ENCODE results near the gene PRKAA2.
A peak's percentile ranks its signal among the peaks of the same experiment; 100 is the strongest.

Gene PRKAA2

GRCh38 chr1:56654126-56654923, 9.2 kb downstream of the PRKAA2 start:
- no peak for DNase-seq (ENCODE audit: low spot score)

DNA sequence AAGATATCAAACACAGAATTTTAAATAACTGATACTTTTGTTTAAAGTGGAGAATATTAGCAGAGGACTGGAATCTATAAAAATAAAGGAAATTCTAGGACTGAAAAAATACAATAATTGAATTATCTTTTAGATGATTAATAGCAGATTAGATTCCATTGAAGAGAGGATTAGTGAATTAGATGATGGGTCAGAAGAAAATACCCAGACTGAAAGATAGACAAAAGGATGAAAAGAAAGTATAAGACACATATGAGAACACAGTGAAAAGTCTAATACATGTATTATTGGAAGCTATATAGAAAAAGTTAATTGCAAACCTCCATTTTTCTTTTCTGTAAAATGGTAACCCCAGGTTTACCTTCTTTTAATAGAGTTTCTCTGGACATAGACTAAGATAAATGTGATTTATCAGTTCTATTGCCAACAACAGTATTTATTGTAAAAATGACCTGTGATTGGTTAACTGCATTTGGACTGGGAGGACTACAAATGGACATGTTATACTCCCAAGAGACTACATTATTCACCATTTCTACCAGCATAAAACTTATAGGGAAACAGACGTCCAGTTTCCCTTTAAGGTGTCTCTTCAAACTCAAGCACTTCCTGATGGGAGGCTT, 11.0 kb downstream of the PRKAA2 start:
- DNase-seq (ENCODE audit: low spot score), result no peak

DNA sequence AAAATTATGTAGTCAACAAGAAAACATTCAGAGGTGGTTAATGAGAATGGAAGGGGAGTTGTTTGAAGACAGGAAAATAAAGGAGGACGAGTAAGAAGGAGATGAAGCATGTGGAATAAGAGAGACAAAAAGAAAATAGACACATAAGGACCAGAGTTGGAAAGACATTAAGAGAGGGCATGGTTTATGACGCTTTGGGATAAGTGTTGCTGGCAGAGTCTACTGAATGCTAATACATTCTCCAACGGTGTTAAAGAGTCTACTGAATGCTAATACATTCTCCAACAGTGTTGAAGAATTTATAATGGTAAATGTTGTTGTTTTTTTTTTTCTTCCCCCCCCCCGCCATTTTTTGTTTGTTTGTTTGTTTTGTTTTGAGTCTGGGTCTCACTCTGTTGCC, 13.1 kb downstream of the PRKAA2 start:
- DNase-seq (ENCODE audit: low spot score), result no peak

DNA sequence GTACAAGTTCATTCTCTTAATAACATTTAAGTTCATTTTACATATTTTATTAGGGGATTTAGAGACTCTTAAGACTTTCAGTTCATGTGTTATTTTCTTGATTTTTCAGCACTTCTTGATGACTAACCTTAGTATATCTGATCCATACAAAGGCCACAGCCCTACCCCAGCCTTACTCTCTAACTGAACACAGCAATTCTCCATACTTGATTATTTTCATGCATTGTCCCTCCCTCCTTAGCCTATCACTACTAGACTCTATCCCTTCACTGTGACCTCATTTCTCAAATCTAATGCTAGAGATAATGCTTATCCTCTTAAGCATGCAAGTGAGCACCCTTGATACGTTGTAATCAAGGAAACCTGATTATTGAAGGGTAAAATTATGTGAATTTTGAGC, 15.2 kb downstream of the PRKAA2 start:
- no peak for DNase-seq (ENCODE audit: low spot score)

DNA sequence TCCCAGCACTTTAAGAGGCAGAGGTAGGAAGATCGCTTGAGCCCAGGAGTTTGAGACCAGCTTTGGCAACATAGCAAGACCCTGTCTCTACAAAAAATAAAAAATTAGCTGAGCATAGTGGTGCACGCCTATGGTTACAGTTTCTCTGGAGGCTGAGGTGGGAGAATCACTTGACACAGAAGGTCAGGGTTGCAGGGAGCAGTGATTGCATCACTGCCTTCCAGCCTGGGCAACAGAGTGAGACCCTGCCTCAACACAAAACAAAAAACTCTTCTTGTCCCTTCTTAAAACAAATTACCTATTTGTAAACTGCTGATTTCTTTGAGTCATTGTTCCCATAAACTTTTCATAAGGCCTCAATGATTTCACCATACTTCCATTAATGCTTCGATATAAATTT, 18.7 kb downstream of the PRKAA2 start:
- no peak for DNase-seq (ENCODE audit: low spot score)

- DNase-seq (ENCODE audit: low spot score), result no peak
These were observed 20.3 kb downstream of the PRKAA2 start for GRCh38 chr1:56665384-56665783.

DNA sequence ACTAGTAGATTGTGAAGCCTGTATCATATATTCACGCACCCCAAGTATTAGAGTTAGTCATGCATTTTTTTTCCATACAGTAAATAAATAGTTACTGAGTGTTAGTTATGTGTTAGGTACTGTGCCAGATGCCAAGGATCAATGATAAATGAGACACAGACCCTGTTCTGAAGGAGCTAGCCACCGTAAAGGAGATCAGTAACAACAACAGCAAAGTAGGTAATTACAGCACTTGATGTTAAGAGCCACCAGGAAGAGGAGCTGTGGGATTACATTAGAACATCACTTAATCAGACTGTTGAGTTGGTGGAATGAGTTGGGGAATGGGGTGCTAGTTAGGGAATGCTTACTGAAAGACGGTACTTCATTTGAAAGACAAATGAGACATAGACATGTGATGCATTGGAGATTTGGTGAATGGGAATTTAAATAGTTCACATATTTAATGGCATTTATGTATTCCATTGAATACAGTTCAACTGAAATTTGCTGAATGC, 21.0 kb downstream of the PRKAA2 start:
- no peak for DNase-seq (ENCODE audit: low spot score)

GRCh38 chr1:56670350-56670749, 25.2 kb downstream of the PRKAA2 start:
- DNase-seq (ENCODE audit: low spot score), result no peak

GRCh38 chr1:56671085-56671484, 26.0 kb downstream of the PRKAA2 start:
- DNase-seq (ENCODE audit: low spot score), result no peak

DNA sequence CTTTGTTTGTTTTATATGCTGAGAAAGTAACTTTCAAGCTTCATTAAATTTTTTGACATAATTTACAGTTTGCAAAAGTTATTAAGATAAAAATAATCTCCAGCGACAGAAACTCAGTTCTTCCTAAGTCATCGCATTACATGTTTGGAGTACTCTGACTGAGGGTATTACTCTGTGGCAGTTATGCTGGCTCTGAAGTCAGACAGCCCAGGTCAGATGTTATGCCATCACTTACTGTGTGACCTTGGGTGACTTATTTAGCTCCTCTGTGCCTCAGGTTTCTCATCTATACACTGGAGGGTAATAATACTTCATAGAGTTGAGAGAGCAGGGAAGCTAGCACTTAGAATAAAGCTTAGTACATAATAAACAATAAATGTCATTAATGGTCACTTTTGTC, 26.4 kb downstream of the PRKAA2 start:
- DNase-seq (ENCODE audit: low spot score), result no peak

GRCh38 chr1:56672579-56672978, 27.5 kb downstream of the PRKAA2 start:
- no peak for DNase-seq (ENCODE audit: low spot score)

DNA sequence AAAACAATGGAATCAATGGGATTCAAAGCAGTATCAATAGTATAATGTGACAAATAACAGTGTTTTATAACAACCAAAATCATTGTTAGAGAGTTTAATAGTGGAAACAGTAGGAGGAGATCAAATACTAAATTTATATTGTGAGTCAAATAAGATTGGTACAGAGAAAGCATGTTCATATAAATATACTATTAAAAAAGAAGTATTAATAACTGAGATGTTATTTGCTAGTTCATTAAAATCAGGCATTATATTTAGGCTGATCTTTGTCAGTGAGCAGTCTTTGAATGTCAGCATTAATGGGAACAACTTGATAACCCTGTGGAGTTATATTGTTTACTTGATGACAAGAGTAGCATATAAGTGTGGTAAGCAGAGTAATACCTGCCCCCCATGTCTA, 30.6 kb downstream of the PRKAA2 start:
- no peak for DNase-seq (ENCODE audit: low spot score)

DNA sequence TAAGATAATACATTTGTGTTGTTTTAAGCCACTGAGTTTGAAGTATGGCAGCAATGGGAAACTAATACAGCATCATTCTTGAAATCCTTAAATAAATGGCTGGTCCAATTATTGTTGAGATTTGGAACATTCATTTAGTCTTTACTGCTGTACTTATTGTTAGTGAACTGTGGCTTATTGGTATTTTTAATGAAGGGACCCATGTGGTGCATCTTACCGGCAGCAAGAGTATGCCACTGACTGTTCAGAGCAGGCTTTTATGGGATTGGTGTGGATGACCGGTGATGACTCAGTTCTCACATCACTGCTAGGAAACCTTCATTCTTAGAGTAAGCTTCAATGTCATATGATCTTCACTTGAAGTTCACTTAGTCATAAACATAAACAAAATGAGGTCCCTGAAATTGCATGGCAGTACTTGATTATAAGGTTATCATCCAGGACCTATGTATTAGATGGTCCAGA, 31.5 kb downstream of the PRKAA2 start:
- DNase-seq (ENCODE audit: low spot score), result peak; percentile 57

- no peak for DNase-seq (ENCODE audit: low spot score)
These were observed 38.5 kb downstream of the PRKAA2 start for GRCh38 chr1:56683569-56683968.

DNA sequence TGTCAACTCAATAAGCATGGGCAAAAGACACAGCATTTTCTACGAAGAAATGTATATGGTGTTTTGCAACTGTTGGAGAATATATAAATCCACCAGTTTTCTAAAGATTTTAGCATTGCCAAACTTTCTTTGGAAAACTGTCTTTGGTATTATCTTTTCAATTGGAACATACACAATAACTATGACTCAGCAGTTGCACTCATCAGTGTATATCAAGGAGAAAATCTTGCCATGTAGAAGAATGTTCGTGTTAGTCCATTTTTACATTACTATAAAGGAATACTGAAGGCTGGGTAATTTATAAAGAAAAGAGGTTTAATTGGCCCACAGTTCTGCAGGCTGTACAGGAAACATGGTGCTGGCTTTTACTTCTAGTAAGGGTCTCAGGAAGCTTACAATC, 41.1 kb downstream of the PRKAA2 start:
- DNase-seq (ENCODE audit: low spot score), result no peak

DNA sequence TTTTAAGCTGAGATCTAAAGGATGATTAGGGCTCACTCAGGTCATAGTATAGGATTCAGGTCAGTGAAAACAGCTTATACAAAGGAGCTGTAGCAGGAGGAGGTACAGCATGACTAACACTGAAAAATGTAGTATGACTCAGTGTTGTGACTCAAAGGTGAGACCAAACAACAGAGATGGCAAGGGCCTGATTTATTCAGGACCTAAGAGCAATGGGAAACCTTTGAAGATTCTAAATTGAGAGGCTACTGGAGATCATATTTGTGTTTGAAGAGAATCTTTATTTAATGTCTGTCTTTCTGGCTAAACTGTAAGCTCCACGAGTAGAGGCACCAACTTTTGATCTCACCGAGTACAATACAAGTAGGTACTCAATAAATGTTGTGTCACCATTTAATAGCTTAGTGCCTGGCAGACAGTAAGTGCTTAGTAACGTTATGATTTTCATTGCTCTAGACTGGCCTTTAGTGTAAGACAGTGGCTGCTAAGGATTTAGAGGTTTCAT, 43.5 kb downstream of the PRKAA2 start:
- DNase-seq (ENCODE audit: low spot score), result peak; percentile 88

DNA sequence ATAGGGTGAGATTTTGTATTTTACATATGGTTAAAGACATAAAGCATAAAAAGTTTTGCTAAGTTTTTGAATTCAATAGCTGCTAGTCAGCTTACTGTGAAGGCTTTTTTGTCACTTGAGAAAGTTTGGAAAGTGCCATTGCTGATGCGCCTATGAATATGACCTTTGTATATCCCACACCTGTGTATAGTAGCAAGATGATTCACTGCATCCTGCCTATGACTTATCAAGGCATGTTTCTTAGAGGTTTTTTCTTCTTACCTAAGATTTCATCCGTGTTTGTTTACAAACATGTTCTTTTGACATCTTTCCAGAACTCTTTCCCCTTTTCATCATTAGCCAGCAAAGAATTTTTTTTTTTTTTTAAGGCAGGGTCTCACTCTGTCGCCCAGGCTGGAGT, 51.5 kb downstream of the PRKAA2 start:
- DNase-seq (ENCODE audit: low spot score), result no peak

- DNase-seq (ENCODE audit: low spot score), result no peak
These were observed 58.6 kb downstream of the PRKAA2 start for GRCh38 chr1:56703747-56704146.

DNA sequence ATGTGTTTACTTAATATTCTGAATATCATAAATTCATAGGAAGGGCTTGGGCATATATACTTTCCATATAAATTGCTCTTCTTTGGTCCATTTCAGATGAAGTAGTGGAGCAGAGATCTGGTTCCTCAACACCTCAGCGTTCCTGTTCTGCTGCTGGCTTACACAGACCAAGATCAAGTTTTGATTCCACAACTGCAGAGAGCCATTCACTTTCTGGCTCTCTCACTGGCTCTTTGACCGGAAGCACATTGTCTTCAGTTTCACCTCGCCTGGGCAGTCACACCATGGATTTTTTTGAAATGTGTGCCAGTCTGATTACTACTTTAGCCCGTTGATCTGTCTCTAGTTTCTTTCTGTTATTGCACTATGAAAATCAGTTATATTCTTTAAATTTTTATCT, 62.3 kb downstream of the PRKAA2 start:
- DNase-seq (ENCODE audit: low spot score), result no peak

DNA sequence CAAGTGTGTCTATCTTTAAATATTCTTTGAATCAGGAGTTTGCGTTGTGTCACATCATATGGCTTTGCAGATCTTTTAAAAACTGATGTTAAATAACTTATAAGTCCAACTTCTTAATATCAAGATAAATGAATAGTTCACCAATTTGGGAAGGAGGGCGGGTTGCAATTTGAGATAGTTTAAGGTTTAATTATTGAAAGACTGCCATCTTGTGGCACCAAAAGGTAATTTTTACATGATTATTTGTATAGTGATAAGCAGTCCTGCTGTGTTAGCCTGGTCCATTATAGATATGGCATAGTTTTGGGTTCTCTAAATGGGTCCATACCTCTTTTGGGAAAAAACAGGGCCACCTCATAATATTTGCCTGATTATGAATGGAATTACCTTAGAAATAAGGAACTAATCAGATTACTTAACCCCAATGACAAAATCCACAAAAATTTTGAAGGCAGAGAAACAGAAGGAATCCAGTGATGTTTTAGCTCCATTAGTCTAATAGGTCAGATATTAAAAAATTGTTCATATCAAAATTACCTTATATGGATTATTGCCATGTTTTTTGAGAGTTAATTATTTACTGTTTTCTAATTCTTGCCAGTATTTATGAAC, 64.3 kb downstream of the PRKAA2 start:
- DNase-seq (ENCODE audit: low spot score), result peak; percentile 65

GRCh38 chr1:56709995-56710394, 64.9 kb downstream of the PRKAA2 start:
- no peak for DNase-seq (ENCODE audit: low spot score)

- peak; percentile 37 for DNase-seq (ENCODE audit: low spot score)
These were observed 65.5 kb downstream of the PRKAA2 start for GRCh38 chr1:56710646-56711045.

- DNase-seq (ENCODE audit: low spot score), result no peak
These were observed 67.0 kb downstream of the PRKAA2 start for GRCh38 chr1:56712150-56712549.

Data from kidney capillary endothelial cell (primary cell).